Measurements from ENCODE around the gene GPR37L1.
"Not testable (repeated sequence)": the region's sequence is repeated elsewhere in the genome, so short reads cannot be mapped to it uniquely, and the experiment has no call there.

Gene GPR37L1

DNA sequence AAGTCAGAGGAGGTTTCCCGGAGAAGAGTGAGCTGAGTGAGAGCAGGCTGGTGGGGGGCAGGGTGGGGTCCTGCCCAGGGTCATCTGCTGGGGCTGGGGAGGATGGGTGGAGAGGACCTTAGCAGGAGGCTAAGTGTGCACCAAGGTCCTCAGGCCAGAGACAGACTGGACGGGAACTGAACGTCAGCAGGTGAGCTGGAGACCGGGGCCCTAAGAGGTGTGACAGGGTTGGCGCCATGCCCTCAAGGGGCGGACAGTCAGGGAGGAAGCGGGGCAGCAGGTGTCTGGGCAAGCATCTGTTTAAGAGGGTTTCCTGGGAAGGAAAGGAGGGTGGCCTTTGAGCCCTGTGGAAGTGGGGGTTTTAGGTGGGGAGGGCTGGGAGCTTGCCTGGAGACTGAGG, 51.3 kb downstream of the GPR37L1 start:
- no peak for DNase-seq

DNA sequence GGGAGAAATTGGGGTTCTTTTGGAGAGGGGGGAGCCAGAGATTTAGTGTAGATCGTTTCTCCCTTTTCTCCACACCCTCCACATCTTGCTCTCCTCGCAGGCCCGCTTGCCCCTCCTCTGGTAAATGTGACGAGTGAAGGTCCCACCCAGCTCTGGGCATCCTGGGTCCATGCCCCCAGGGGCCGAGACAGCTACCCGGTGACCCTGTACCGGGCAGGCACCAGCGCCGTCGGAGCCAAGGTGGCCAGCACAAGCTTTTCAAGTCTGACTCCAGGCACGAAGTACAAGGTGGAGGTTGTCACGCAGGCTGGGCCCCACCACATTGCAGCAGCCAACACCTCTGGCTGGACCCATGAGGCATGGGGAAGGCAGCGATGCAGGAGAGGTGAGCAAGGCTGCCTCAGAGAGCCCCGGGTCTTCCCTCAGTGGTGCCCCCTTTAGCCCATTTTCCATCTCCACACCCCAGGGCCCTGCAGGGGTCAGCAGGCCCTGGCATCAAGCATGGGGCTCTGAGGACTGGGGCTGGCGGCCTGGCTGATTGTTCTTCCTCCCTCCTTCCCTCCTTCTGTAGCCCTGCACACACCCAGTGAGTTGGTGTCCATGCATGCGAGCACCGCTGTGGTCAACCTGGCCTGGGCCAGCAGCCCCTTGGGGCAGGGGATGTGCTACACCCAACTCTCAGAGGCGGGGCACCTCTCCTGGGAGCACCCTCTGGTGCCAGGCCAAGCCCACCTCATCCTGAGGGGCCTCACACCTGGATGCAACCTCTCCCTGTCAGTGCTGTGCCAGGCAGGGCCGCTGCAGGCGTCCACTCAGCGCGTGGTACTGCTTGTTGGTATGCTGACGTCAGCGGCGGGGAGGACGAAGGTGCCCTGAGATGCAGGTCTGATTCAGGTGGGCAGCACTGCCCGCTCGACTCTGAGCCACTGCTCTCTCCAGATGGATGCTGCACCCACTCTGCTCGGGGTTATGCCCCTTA, 54.5 kb downstream of the GPR37L1 start:
- DNase-seq, result no peak

DNA sequence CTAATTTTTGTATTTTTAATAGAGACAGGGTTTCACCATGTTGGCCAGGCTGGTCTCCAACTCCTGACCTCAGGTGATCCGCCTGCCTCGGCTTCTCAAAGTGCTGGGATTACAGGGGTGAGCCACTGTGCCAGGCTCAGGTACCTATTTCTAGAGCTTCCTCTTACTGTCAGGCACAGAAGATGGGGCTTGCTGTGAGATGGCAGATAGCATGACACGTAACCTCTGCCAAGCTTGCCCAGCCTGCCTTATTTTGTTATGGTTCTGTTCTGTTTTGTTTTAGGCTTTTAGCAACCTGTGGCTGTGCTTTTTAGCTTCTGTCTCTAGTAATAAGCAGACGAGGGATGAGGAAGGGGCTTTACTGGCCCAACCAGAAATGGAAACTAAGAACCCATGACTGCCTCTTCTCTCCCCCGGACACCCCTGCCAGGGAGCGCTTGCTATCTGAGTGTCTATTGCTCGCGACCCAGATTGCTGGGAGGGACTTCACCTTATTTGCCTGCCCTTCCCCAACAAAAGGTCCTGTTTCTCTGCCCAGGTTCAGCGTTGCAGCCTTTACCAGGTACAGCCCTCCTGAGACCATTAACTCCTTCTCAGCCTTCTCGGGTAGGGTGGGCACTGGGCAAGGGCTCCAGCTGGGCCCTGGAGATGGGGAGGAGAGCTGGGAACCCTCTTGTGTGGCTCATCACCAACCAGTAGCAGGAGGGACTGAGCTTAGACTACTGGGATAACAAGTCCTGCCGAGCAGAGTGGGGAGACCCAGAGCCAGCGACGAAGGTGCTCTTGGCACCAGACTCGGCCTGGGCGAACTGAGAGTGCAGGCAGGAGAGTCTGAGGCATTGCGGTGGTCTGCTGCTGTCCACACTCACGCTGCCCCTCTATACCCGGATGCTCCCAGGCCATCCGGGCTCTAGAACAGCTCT, 57.4 kb downstream of the GPR37L1 start:
- DNase-seq, result no peak

GRCh38 chr1:202180751-202181139, 58.0 kb downstream of the GPR37L1 start:
- not testable (repeated sequence) for DNase-seq

GRCh38 chr1:202181586-202181985, 58.9 kb downstream of the GPR37L1 start:
- no peak for DNase-seq

DNA sequence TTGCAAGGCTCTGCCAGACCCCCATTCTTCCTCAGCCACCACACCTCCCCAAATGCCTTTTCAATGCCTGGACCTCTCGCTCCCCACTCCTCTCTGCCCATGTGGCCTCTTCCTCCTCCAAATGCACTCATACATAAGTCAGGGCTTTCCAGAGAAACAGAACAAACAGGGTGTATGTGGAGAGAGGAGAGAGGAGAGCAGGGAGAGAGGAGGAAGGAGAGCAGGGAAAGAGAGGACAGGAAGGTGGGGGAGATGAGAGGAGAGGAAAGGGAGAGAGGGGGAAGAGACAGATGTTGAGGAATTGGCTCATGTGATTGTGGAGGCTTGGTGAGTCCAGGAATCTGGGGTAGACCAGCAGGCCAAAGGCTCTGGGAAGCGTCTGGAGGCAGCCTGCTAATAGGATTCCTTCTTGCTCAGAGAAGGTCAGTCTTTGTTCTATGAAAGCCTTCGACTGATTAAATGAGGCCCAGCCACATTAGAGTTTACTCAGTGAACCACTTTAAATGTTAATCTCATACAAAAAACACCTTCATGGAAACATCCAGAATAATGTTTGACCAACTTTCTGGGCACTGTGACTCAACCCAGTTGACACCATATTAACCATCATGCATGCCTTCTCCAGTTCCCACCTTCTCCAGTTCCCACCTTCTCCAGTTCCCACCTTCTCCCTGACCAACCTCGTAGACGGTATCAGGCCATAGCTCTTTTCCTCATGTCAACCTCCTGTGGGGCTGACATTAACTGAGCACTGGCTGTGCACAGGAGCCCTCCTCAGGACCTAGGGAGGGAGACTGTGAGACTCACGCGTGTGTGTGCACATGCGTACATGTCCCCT, 59.5 kb downstream of the GPR37L1 start:
- no peak for DNase-seq

Measured in HCEC 1CT (cell line).